Activated naive CD4-positive, alpha-beta T cell (primary cell): ENCODE data around the gene TNFRSF11A.

Experiments used
- DNase-seq, 4 experiments: peaks; one replicate each; lab custom pipeline; 2025; lab: John Stamatoyannopoulos, UW

TNFRSF11A gene

GRCh38 chr18:62418258-62418657, 93.1 kb downstream of the TNFRSF11A start:
- DNase-seq = no peak

DNA sequence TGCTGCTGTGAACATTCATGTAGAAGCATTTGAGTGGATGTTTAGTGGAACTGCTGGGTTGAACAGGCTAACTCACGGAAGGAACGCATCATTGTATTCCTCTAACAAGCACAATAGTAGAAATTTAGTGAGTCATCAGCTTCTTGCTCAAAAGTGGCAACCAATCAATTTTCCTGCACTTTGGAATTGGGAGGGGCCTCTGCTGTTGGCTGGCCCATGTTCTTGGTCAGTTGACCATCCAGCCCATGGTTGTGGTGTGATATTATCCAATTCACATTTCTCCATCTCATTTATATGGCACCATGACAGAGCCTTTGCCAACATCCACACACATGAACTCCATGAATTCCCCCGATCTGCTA, 95.0 kb downstream of the TNFRSF11A start:
- no peak for DNase-seq

- peak; percentile 4 to 38 (median 22) for DNase-seq
These were observed 95.6 kb downstream of the TNFRSF11A start for GRCh38 chr18:62420513-62421209.

- DNase-seq = peak in 1 of 4 experiments; percentile 8
These were observed 100.5 kb downstream of the TNFRSF11A start for GRCh38 chr18:62425465-62426190.

DNA sequence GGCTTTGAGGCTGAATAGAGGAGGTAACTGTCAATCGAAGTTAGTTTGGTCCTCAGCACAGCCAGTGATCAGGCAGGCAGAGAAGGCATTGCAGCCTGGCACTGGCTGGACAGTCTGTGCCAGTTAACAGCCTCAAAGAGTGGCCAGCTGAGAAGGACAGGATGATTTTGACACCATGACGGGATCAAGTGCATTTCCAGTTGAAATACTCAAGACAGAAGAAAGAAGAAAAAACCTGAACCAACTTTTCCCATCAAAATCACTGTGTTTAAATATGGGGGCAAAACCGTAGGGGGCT, 101.0 kb downstream of the TNFRSF11A start:
- DNase-seq = no peak

- DNase-seq = no peak
These were observed 107.1 kb downstream of the TNFRSF11A start for GRCh38 chr18:62432176-62432575.

GRCh38 chr18:62434798-62435197, 109.7 kb downstream of the TNFRSF11A start:
- DNase-seq = no peak

GRCh38 chr18:62435435-62436031, 110.4 kb downstream of the TNFRSF11A start:
- DNase-seq = no peak

- no peak for DNase-seq
These were observed 111.6 kb downstream of the TNFRSF11A start for GRCh38 chr18:62436636-62437234.

DNA sequence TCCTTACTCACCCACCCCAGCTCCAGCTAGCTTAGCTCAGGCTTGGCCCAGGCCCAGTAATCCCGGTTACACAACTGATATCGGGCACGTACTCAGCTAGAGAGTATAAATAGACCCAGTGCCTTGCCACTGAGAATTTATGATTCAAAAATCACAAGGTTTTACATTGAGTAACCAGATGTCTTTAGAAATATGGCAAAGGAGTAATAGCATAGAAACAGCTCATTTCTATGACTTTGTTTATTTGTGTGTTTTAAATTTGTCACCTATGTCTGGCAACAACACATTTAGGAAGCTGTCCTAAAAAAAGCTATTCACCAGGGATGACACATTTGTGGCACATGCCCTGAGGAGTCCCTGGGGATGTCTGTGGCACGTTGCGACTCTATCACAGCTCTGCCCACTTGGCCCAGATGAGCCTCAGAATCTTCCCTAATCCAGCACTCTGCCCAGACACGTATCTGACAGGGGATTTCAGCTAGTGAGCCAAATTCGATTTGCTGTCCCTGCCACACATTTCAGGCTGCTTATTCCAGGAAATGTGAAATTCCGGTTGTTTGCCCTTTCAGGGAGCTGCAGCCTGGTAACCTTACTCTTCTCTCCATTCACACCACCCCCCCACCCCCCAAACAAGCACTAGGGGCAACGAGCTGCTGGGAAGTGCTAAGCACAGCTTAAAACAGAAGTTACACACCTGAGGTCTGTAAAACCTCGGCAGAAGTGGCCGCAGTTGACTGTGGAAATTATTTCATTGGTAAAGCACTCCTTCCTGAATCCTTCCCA, 112.3 kb downstream of the TNFRSF11A start:
- no peak for DNase-seq

- no peak for DNase-seq
These were observed 112.9 kb downstream of the TNFRSF11A start for GRCh38 chr18:62438018-62438329.

DNA sequence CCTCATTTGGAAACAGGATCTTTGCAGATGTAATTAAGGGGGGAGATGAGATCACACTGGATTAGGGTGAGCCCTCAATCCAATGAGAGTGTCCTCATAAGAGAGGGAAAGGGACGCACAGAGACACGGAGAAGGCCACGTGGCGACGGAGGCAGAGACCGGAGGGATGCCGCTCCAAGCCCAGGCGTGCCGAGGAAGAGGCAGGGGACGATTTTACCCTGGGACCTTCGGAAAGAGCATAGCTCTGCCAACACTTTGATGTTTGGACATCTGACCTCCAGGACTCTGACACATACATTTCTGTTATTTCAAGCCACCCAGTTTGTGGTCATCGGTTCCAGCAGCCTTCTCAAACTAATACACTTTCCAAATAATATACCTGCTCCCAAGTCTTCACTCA, 113.3 kb downstream of the TNFRSF11A start:
- DNase-seq = no peak

DNA sequence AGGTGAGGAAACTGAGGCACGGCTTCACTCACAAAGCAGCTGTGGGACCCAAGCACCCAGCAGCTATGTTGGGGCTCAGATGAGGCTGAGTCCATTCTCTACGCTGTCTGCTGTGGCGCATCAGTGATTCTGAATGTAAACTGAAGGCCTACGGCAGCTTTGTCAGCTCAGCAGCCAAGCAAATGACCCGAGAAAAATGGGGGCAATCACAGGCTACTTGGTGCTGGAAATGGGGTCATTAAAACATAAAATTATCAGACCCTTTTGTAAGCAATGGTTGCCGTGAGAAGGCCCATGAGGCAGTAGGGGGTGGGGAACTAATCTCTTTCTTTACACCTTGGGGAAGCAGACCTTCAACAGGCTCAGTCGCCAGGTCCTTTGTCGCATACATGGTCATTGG, 113.8 kb downstream of the TNFRSF11A start:
- DNase-seq = no peak
